ENCODE results near the gene LNX2. TPM values are rescaled to one million over a fixed set of nuclear protein-coding genes. Genes with fewer than 3 reads are reported as not detected.

LNX2 gene
- total and polyA plus RNA-seq, 2 donors: 6.9 to 9.4 TPM

GRCh38 chr13:27593267-27593666 is 27.1 kb downstream of the LNX2 start:
- Histone ChIP-seq H3K4me3 (ENCODE audit: low read length in 2 of 2) (no peak overlapping the region), H3K27me3 (ENCODE audit: control insufficient read depth in 2 of 2, insufficient read depth in 1 of 2, low read length in 1 of 2) (no peaks in the 10 kb centered on the region), H3K9me3 (ENCODE audit: control insufficient read depth in 2 of 2, insufficient read depth in 1 of 2, low read length in 1 of 2) (no peaks in the 10 kb centered on the region), H3K27ac (ENCODE audit: low read depth in 1 of 2, low read length in 1 of 2) (no peak overlapping the region), H3K36me3 (ENCODE audit: control insufficient read depth in 2 of 2, insufficient read depth in 2 of 2, low read length in 1 of 2) (no peaks in the 10 kb centered on the region), H3K4me1 (ENCODE audit: control insufficient read depth in 2 of 2, insufficient read depth in 2 of 2, low read length in 2 of 2) (no peaks in the 10 kb centered on the region)
- DNase-seq (ENCODE audit: low read depth in 6 of 9, low spot score in 9 of 9): no peak
- 90% methylated on average over 3 of the region's 3 CpGs for WGBS

DNA sequence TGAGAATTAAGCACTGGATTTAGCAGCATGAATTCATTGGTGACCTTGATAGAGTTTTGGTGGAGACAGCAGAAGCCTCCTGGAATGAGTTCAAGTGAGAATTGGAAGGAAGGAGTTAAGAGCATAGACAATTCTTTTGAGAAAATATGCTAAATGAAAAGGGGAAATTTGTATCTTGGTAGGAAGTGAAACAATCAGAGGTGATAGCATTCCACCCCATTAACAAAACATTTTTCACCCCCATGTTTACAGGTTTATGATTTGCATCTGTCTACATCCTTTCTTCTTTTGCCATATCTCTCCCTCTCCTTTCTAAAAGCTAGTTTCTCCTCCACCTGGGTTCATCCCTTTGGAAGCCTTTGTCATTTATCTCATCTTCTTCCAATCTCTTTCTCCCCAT is 27.5 kb downstream of the LNX2 start:
- no peak overlapping the region for H3K27ac ChIP-seq (ENCODE audit: low read depth in 1 of 2, low read length in 1 of 2)
- H3K9me3 ChIP-seq (ENCODE audit: control insufficient read depth in 2 of 2, insufficient read depth in 1 of 2, low read length in 1 of 2): no peaks in the 10 kb centered on the region
- H3K27me3 ChIP-seq (ENCODE audit: control insufficient read depth in 2 of 2, insufficient read depth in 1 of 2, low read length in 1 of 2): no peaks in the 10 kb centered on the region
- H3K36me3 ChIP-seq (ENCODE audit: control insufficient read depth in 2 of 2, insufficient read depth in 2 of 2, low read length in 1 of 2): no peaks in the 10 kb centered on the region
- no peak for DNase-seq (ENCODE audit: low read depth in 6 of 9, low spot score in 9 of 9)
- no peak overlapping the region for H3K4me3 ChIP-seq (ENCODE audit: low read length in 2 of 2)
- no peaks in the 10 kb centered on the region for H3K4me1 ChIP-seq (ENCODE audit: control insufficient read depth in 2 of 2, insufficient read depth in 2 of 2, low read length in 2 of 2)

DNA sequence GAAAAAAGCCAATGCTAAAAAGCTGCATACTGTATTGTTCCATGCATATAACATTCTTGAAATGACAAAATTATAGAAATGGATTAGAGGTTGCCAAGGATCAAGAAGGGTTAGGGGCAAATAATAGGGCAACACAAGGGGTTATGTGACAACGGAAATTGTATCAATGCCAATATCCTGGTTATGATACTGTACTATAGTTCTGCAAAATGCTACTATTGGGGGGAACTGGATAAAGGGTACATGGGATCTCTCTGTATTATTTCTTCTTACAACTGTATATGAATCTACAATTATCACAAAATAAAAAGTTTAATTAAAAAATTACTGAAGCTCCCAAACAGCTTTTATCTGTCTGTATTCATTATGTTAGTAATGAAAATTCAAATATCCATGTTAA is 31.9 kb downstream of the LNX2 start:
- no peaks in the 10 kb centered on the region for H3K9me3 ChIP-seq (ENCODE audit: control insufficient read depth in 2 of 2, insufficient read depth in 1 of 2, low read length in 1 of 2)
- WGBS: 97% methylated on average over 1 of the region's 1 CpG
- no peaks in the 10 kb centered on the region for H3K27me3 ChIP-seq (ENCODE audit: control insufficient read depth in 2 of 2, insufficient read depth in 1 of 2, low read length in 1 of 2)
- no peak overlapping the region for H3K4me3 ChIP-seq (ENCODE audit: low read length in 2 of 2)
- no peaks in the 10 kb centered on the region for H3K36me3 ChIP-seq (ENCODE audit: control insufficient read depth in 2 of 2, insufficient read depth in 2 of 2, low read length in 1 of 2)
- H3K27ac ChIP-seq (ENCODE audit: low read depth in 1 of 2, low read length in 1 of 2): no peak overlapping the region
- no peak for DNase-seq (ENCODE audit: low read depth in 6 of 9, low spot score in 9 of 9)
- peaks cover 6 to 10% of the 10 kb centered on the region in 2 donors for H3K4me1 ChIP-seq (ENCODE audit: control insufficient read depth in 2 of 2, insufficient read depth in 2 of 2, low read length in 2 of 2)

DNA sequence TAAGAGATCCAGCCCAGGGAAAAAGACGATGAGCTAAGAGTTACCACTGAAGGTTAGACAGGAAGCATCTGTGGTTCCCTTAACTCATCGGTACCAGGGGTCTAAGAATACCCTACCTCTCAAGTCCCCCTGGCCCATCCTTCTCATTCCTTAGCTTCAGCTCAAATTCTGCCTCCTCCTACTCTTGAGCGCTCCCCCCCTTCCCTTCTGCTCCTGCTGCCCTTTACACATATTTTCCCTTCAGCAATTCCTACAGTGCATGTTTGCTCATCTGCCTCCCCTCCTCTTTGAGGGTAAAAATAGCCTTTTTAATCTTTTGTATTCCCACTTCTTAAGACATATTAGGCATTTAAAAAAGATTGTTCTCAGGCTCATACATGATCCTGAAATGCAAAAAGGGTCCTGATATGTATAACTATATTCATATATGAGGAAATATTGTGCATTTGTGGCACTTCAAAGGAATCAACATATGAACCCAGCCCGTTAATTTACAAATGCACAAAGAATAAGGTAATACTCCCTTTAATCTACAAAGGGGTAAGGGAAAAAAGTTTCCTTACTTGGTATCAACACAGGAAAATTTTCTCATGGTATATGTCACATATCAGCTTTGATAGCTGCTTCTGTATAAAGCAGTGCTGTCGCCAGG is 33.1 kb downstream of the LNX2 start:
- Histone ChIP-seq H3K27me3 (ENCODE audit: control insufficient read depth in 2 of 2, insufficient read depth in 1 of 2, low read length in 1 of 2) (no peaks in the 10 kb centered on the region), H3K27ac (ENCODE audit: low read depth in 1 of 2, low read length in 1 of 2) (no peak overlapping the region), H3K4me3 (ENCODE audit: low read length in 2 of 2) (no peak overlapping the region), H3K9me3 (ENCODE audit: control insufficient read depth in 2 of 2, insufficient read depth in 1 of 2, low read length in 1 of 2) (no peaks in the 10 kb centered on the region), H3K4me1 (ENCODE audit: control insufficient read depth in 2 of 2, insufficient read depth in 2 of 2, low read length in 2 of 2) (peaks cover 6 to 12% of the 10 kb centered on the region in 2 donors), H3K36me3 (ENCODE audit: control insufficient read depth in 2 of 2, insufficient read depth in 2 of 2, low read length in 1 of 2) (no peaks in the 10 kb centered on the region)
- peak in 1 of 9 donors; percentile 12 for DNase-seq (ENCODE audit: low read depth in 6 of 9, low spot score in 9 of 9)
- 58% methylated on average over 5 of the region's 5 CpGs for WGBS

GRCh38 chr13:27583645-27584044 is 36.7 kb downstream of the LNX2 start:
- Histone ChIP-seq H3K4me1 (ENCODE audit: control insufficient read depth in 2 of 2, insufficient read depth in 2 of 2, low read length in 2 of 2) (peaks cover 6 to 12% of the 10 kb centered on the region in 2 donors), H3K9me3 (ENCODE audit: control insufficient read depth in 2 of 2, insufficient read depth in 1 of 2, low read length in 1 of 2) (no peaks in the 10 kb centered on the region), H3K27me3 (ENCODE audit: control insufficient read depth in 2 of 2, insufficient read depth in 1 of 2, low read length in 1 of 2) (no peaks in the 10 kb centered on the region), H3K36me3 (ENCODE audit: control insufficient read depth in 2 of 2, insufficient read depth in 2 of 2, low read length in 1 of 2) (peaks cover 0 to 1% of the 10 kb centered on the region in 2 donors), H3K27ac (ENCODE audit: low read depth in 1 of 2, low read length in 1 of 2) (no peak overlapping the region), H3K4me3 (ENCODE audit: low read length in 2 of 2) (no peak overlapping the region)
- DNase-seq (ENCODE audit: low read depth in 6 of 9, low spot score in 9 of 9): peak in 4 of 9 donors; percentile 4 to 44 (median 11)
- 35% methylated on average over 4 of the region's 4 CpGs for WGBS

GRCh38 chr13:27578121-27579030 is 42.0 kb downstream of the LNX2 start:
- Histone ChIP-seq H3K4me3 (ENCODE audit: low read length in 2 of 2) (no peak overlapping the region), H3K4me1 (ENCODE audit: control insufficient read depth in 2 of 2, insufficient read depth in 2 of 2, low read length in 2 of 2) (peaks cover 0 to 1% of the 10 kb centered on the region in 2 donors), H3K9me3 (ENCODE audit: control insufficient read depth in 2 of 2, insufficient read depth in 1 of 2, low read length in 1 of 2) (no peaks in the 10 kb centered on the region), H3K27ac (ENCODE audit: low read depth in 1 of 2, low read length in 1 of 2) (no peak overlapping the region), H3K27me3 (ENCODE audit: control insufficient read depth in 2 of 2, insufficient read depth in 1 of 2, low read length in 1 of 2) (no peaks in the 10 kb centered on the region), H3K36me3 (ENCODE audit: control insufficient read depth in 2 of 2, insufficient read depth in 2 of 2, low read length in 1 of 2) (peaks cover 0 to 5% of the 10 kb centered on the region in 2 donors)
- no peak for DNase-seq (ENCODE audit: low read depth in 6 of 9, low spot score in 9 of 9)
- 98% methylated on average over 6 of the region's 6 CpGs for WGBS

- no peaks in the 10 kb centered on the region for H3K9me3 ChIP-seq (ENCODE audit: control insufficient read depth in 2 of 2, insufficient read depth in 1 of 2, low read length in 1 of 2)
- 100% methylated on average over 1 of the region's 1 CpG for WGBS
- no peaks in the 10 kb centered on the region for H3K27me3 ChIP-seq (ENCODE audit: control insufficient read depth in 2 of 2, insufficient read depth in 1 of 2, low read length in 1 of 2)
- H3K27ac ChIP-seq (ENCODE audit: low read depth in 1 of 2, low read length in 1 of 2): no peak overlapping the region
- no peak overlapping the region for H3K4me3 ChIP-seq (ENCODE audit: low read length in 2 of 2)
- H3K36me3 ChIP-seq (ENCODE audit: control insufficient read depth in 2 of 2, insufficient read depth in 2 of 2, low read length in 1 of 2): peaks cover 0 to 5% of the 10 kb centered on the region in 2 donors
- H3K4me1 ChIP-seq (ENCODE audit: control insufficient read depth in 2 of 2, insufficient read depth in 2 of 2, low read length in 2 of 2): no peaks in the 10 kb centered on the region
- no peak for DNase-seq (ENCODE audit: low read depth in 6 of 9, low spot score in 9 of 9)
These were observed 45.7 kb downstream of the LNX2 start for GRCh38 chr13:27574661-27575060.

- Histone ChIP-seq H3K27me3 (ENCODE audit: control insufficient read depth in 2 of 2, insufficient read depth in 1 of 2, low read length in 1 of 2) (no peaks in the 10 kb centered on the region), H3K36me3 (ENCODE audit: control insufficient read depth in 2 of 2, insufficient read depth in 2 of 2, low read length in 1 of 2) (peaks cover 4 to 9% of the 10 kb centered on the region in 2 donors), H3K27ac (ENCODE audit: low read depth in 1 of 2, low read length in 1 of 2) (no peak overlapping the region), H3K4me1 (ENCODE audit: control insufficient read depth in 2 of 2, insufficient read depth in 2 of 2, low read length in 2 of 2) (no peaks in the 10 kb centered on the region), H3K9me3 (ENCODE audit: control insufficient read depth in 2 of 2, insufficient read depth in 1 of 2, low read length in 1 of 2) (no peaks in the 10 kb centered on the region), H3K4me3 (ENCODE audit: low read length in 2 of 2) (no peak overlapping the region)
- 94% methylated on average over 2 of the region's 2 CpGs for WGBS
- no peak for DNase-seq (ENCODE audit: low read depth in 6 of 9, low spot score in 9 of 9)
These were observed 47.1 kb downstream of the LNX2 start for GRCh38 chr13:27573265-27573664.

GRCh38 chr13:27572234-27572901 is 48.0 kb downstream of the LNX2 start:
- H3K4me1 ChIP-seq (ENCODE audit: control insufficient read depth in 2 of 2, insufficient read depth in 2 of 2, low read length in 2 of 2): no peaks in the 10 kb centered on the region
- H3K27ac ChIP-seq (ENCODE audit: low read depth in 1 of 2, low read length in 1 of 2): no peak overlapping the region
- no peak overlapping the region for H3K4me3 ChIP-seq (ENCODE audit: low read length in 2 of 2)
- H3K36me3 ChIP-seq (ENCODE audit: control insufficient read depth in 2 of 2, insufficient read depth in 2 of 2, low read length in 1 of 2): peaks cover 4 to 9% of the 10 kb centered on the region in 2 donors
- H3K27me3 ChIP-seq (ENCODE audit: control insufficient read depth in 2 of 2, insufficient read depth in 1 of 2, low read length in 1 of 2): no peaks in the 10 kb centered on the region
- H3K9me3 ChIP-seq (ENCODE audit: control insufficient read depth in 2 of 2, insufficient read depth in 1 of 2, low read length in 1 of 2): no peaks in the 10 kb centered on the region
- DNase-seq (ENCODE audit: low read depth in 6 of 9, low spot score in 9 of 9): no peak
